Measurements from ENCODE around the gene BMS1.

Gene BMS1

DNA sequence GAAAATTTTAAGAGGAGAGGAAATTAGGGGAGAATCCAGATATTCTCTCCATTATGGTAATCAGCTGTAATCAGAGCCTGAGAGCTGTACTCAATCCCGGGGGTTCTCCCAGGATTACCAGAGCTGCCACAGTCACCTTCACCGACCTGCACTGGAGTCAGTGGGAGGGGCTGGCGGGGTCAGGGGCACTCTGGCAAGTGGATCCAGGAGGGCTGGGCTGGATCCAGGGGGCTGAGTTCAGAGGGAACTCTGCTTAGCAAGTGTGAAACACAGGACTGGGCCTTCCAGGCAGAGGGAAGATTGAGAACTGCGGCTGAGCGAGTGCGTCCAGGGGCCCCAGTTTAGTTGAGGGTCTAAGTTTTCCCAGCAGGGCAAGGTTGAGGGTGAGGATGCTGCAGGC, 89.2 kb downstream of the BMS1 start:
- H3K9ac ChIP-seq (ENCODE audit: low read length) = no peak overlapping the region
- H3K4me1 ChIP-seq (ENCODE audit: control insufficient read depth, insufficient read depth, low read length) = no peaks in the 10 kb centered on the region
- no peak overlapping the region for H3K27ac ChIP-seq (ENCODE audit: low read depth, low read length)
- H3K36me3 ChIP-seq (ENCODE audit: control insufficient read depth, insufficient read depth, low read length) = no peaks in the 10 kb centered on the region
- H3K27me3 ChIP-seq (ENCODE audit: control insufficient read depth, insufficient read depth, low read length) = peaks cover 3% of the 10 kb centered on the region
- no peak overlapping the region for H3K4me3 ChIP-seq (ENCODE audit: low read length)

DNA sequence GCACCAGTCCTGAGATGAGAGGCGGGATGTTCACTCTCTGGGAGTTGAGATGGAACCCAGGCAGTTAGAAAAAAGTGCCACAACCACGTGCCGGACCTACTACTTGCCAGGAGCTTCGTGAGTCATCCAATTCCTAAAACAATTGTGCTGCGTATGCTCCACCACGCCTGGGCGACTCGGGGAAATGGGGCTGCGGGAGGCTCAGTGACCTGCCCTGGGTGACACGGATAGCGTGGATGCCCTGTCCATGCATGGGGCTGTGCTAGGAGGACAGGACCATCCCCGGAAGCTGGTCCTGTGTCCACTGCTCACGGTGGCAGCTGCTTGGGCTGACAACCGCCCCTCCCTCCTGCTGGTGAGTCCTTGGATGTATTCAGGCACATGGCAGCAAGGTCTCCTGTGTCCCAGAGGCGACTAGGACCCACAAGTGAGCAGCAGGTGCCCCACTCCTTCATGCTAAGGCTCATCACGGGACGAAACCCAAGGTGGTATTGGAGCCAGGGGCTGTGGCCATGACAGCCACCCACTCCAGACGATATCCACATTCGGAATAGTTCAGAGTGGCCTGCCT, 90.4 kb downstream of the BMS1 start:
- no peaks in the 10 kb centered on the region for H3K4me1 ChIP-seq (ENCODE audit: control insufficient read depth, insufficient read depth, low read length)
- H3K9ac ChIP-seq (ENCODE audit: low read length) = no peak overlapping the region
- no peak overlapping the region for H3K4me3 ChIP-seq (ENCODE audit: low read length)
- no peak overlapping the region for H3K27ac ChIP-seq (ENCODE audit: low read depth, low read length)
- H3K36me3 ChIP-seq (ENCODE audit: control insufficient read depth, insufficient read depth, low read length) = no peaks in the 10 kb centered on the region
- H3K27me3 ChIP-seq (ENCODE audit: control insufficient read depth, insufficient read depth, low read length) = peaks cover 3% of the 10 kb centered on the region

DNA sequence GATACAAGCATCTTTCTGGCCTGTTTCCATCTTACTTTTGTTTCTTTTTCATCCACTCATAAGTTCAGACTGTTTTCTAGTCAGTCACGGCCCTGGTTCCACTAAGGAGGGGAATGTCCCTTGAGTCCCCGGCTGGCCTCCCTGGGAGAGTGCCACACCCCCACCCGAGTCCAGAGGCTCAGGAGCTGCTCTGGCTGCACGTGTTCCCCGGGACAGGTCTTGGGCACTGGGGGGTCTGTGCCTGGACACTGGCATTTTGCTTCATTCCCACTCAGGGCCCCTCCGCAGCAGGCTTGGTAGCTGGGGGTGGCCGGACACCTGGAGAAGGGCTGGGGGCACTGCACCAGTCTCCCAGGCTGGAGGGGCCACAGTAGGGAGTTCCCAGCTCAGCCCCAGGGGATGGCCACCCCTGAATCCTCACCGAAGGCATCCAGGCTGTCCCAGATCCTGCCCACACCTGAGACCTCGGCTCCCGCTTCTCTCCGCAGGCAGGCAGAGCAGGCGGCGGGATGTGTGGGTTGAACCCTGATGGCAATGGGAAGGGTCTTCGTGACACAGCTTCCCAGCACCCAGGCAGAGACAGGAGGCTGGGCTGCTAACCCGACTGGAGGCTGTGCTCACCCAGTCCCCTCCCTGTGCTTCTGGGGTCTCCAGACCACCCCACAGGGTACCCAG, 92.3 kb downstream of the BMS1 start:
- no peak overlapping the region for H3K4me3 ChIP-seq (ENCODE audit: low read length)
- no peak overlapping the region for H3K27ac ChIP-seq (ENCODE audit: low read depth, low read length)
- no peaks in the 10 kb centered on the region for H3K4me1 ChIP-seq (ENCODE audit: control insufficient read depth, insufficient read depth, low read length)

DNA sequence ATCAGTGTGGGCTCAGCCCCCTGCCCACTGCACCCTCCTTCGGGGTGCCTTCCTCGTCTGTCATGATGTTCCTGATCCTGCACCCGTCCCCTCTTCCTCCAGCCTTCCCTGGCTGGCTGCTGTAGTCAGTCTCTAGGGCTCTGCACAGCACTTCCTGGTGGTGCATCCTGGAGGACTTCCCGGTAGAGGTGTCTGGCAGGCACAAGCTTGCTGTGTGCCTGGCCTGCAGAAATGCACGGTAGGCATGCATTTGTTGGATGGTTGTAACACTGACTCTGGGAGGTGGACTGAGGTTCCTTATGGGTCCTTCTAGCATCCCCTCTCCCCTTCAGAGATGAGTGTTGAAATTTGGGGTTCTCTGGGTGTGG, 92.8 kb downstream of the BMS1 start:
- Histone ChIP-seq H3K27ac (ENCODE audit: low read depth, low read length) (no peak overlapping the region), H3K27me3 (ENCODE audit: control insufficient read depth, insufficient read depth, low read length) (peaks cover 3% of the 10 kb centered on the region), H3K4me3 (ENCODE audit: low read length) (no peak overlapping the region), H3K4me1 (ENCODE audit: control insufficient read depth, insufficient read depth, low read length) (no peaks in the 10 kb centered on the region), H3K36me3 (ENCODE audit: control insufficient read depth, insufficient read depth, low read length) (no peaks in the 10 kb centered on the region), H3K9ac (ENCODE audit: low read length) (no peak overlapping the region)

More for the DNA sequence above, 92.3 kb downstream of the BMS1 start:
- Histone ChIP-seq H3K36me3 (ENCODE audit: control insufficient read depth, insufficient read depth, low read length) (no peaks in the 10 kb centered on the region), H3K9ac (ENCODE audit: low read length) (no peak overlapping the region), H3K27me3 (ENCODE audit: control insufficient read depth, insufficient read depth, low read length) (peaks cover 3% of the 10 kb centered on the region)

DNA sequence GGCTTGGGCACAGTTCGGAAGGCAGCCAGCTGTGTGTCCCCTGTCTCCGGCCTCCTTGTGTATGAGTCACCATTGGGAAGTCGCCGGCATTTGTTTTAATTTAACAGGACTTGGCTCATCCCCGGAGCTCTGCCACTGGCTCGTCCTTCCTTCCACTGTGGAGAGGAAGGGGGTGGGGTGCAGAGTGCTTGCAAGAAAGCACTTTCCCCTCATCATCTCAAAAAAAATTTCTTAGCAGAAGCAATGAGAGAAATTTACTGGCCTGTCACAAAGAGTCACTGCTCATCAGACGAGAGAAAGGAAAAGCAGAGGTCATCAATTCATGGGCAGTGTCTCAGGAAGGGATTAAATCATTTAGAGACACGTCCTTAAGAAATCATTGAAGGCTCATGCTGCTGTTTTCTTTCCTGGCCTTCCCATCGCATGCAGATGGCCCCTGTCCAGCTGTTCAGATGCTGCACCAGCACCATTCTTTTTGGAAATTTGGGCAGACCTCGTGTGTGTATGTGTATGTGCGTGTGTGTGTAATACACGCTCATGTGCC, 93.3 kb downstream of the BMS1 start:
- H3K4me3 ChIP-seq (ENCODE audit: low read length) = no peak overlapping the region
- peaks cover 3% of the 10 kb centered on the region for H3K27me3 ChIP-seq (ENCODE audit: control insufficient read depth, insufficient read depth, low read length)
- no peaks in the 10 kb centered on the region for H3K36me3 ChIP-seq (ENCODE audit: control insufficient read depth, insufficient read depth, low read length)
- no peaks in the 10 kb centered on the region for H3K4me1 ChIP-seq (ENCODE audit: control insufficient read depth, insufficient read depth, low read length)
- H3K27ac ChIP-seq (ENCODE audit: low read depth, low read length) = no peak overlapping the region
- no peak overlapping the region for H3K9ac ChIP-seq (ENCODE audit: low read length)

GRCh38 chr10:42876476-42876875, 93.9 kb downstream of the BMS1 start:
- no peaks in the 10 kb centered on the region for H3K4me1 ChIP-seq (ENCODE audit: control insufficient read depth, insufficient read depth, low read length)
- no peaks in the 10 kb centered on the region for H3K36me3 ChIP-seq (ENCODE audit: control insufficient read depth, insufficient read depth, low read length)
- no peak overlapping the region for H3K27ac ChIP-seq (ENCODE audit: low read depth, low read length)
- no peak overlapping the region for H3K9ac ChIP-seq (ENCODE audit: low read length)
- no peak overlapping the region for H3K4me3 ChIP-seq (ENCODE audit: low read length)
- H3K27me3 ChIP-seq (ENCODE audit: control insufficient read depth, insufficient read depth, low read length) = peaks cover 3% of the 10 kb centered on the region

DNA sequence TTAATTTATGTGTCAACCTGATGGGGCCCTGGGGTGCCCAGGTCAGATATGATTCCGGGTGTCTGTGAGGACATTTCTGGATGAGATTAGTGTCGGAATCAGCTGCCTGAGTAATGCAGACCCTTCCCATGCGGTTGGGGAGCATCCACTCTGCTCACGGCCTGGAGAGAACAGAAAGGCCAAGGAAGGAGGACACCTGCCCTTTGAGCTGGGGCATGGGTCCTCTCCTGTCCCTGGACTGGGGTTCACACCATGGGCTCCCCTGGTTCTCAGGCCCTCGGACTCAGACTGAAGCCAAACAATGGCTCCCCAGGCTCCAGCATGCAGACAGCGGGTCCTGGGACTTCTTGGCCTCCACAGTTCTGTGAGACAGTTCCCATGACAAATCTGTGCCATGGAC, 94.3 kb downstream of the BMS1 start:
- no peak overlapping the region for H3K4me3 ChIP-seq (ENCODE audit: low read length)
- no peaks in the 10 kb centered on the region for H3K36me3 ChIP-seq (ENCODE audit: control insufficient read depth, insufficient read depth, low read length)
- peaks cover 3% of the 10 kb centered on the region for H3K27me3 ChIP-seq (ENCODE audit: control insufficient read depth, insufficient read depth, low read length)
- no peak overlapping the region for H3K27ac ChIP-seq (ENCODE audit: low read depth, low read length)
- no peaks in the 10 kb centered on the region for H3K4me1 ChIP-seq (ENCODE audit: control insufficient read depth, insufficient read depth, low read length)
- H3K9ac ChIP-seq (ENCODE audit: low read length) = no peak overlapping the region

- no peaks in the 10 kb centered on the region for H3K36me3 ChIP-seq (ENCODE audit: control insufficient read depth, insufficient read depth, low read length)
- H3K27me3 ChIP-seq (ENCODE audit: control insufficient read depth, insufficient read depth, low read length) = peaks cover 3% of the 10 kb centered on the region
- no peak overlapping the region for H3K9ac ChIP-seq (ENCODE audit: low read length)
Measured at GRCh38 chr10:42877496-42878030, 95.0 kb downstream of the BMS1 start.

GRCh38 chr10:42878134-42878820, 95.7 kb downstream of the BMS1 start:
- H3K4me1 ChIP-seq (ENCODE audit: control insufficient read depth, insufficient read depth, low read length) = no peaks in the 10 kb centered on the region
- no peaks in the 10 kb centered on the region for H3K36me3 ChIP-seq (ENCODE audit: control insufficient read depth, insufficient read depth, low read length)
- H3K9ac ChIP-seq (ENCODE audit: low read length) = no peak overlapping the region
- H3K4me3 ChIP-seq (ENCODE audit: low read length) = no peak overlapping the region
- no peak overlapping the region for H3K27ac ChIP-seq (ENCODE audit: low read depth, low read length)
- H3K27me3 ChIP-seq (ENCODE audit: control insufficient read depth, insufficient read depth, low read length) = peaks cover 3% of the 10 kb centered on the region

More at GRCh38 chr10:42877496-42878030, 95.0 kb downstream of the BMS1 start:
- no peaks in the 10 kb centered on the region for H3K4me1 ChIP-seq (ENCODE audit: control insufficient read depth, insufficient read depth, low read length)
- H3K27ac ChIP-seq (ENCODE audit: low read depth, low read length) = no peak overlapping the region
- no peak overlapping the region for H3K4me3 ChIP-seq (ENCODE audit: low read length)

- Histone ChIP-seq H3K4me1 (ENCODE audit: control insufficient read depth, insufficient read depth, low read length) (no peaks in the 10 kb centered on the region), H3K27ac (ENCODE audit: low read depth, low read length) (no peak overlapping the region), H3K4me3 (ENCODE audit: low read length) (no peak overlapping the region), H3K9ac (ENCODE audit: low read length) (no peak overlapping the region), H3K27me3 (ENCODE audit: control insufficient read depth, insufficient read depth, low read length) (peaks cover 2% of the 10 kb centered on the region), H3K36me3 (ENCODE audit: control insufficient read depth, insufficient read depth, low read length) (no peaks in the 10 kb centered on the region)
Measured at GRCh38 chr10:42878821-42879195, 96.2 kb downstream of the BMS1 start.

GRCh38 chr10:42879380-42880254, 97.0 kb downstream of the BMS1 start:
- Histone ChIP-seq H3K27ac (ENCODE audit: low read depth, low read length) (no peak overlapping the region), H3K4me3 (ENCODE audit: low read length) (no peak overlapping the region), H3K27me3 (ENCODE audit: control insufficient read depth, insufficient read depth, low read length) (no peaks in the 10 kb centered on the region)

GRCh38 chr10:42880255-42880620, 97.6 kb downstream of the BMS1 start:
- Histone ChIP-seq H3K36me3 (ENCODE audit: control insufficient read depth, insufficient read depth, low read length) (no peaks in the 10 kb centered on the region), H3K27ac (ENCODE audit: low read depth, low read length) (no peak overlapping the region), H3K27me3 (ENCODE audit: control insufficient read depth, insufficient read depth, low read length) (no peaks in the 10 kb centered on the region), H3K4me3 (ENCODE audit: low read length) (no peak overlapping the region), H3K4me1 (ENCODE audit: control insufficient read depth, insufficient read depth, low read length) (no peaks in the 10 kb centered on the region), H3K9ac (ENCODE audit: low read length) (no peak overlapping the region)

More at GRCh38 chr10:42879380-42880254, 97.0 kb downstream of the BMS1 start:
- no peak overlapping the region for H3K9ac ChIP-seq (ENCODE audit: low read length)
- no peaks in the 10 kb centered on the region for H3K4me1 ChIP-seq (ENCODE audit: control insufficient read depth, insufficient read depth, low read length)
- H3K36me3 ChIP-seq (ENCODE audit: control insufficient read depth, insufficient read depth, low read length) = no peaks in the 10 kb centered on the region
